ENCODE measurements around the gene ABCA4.
"Not testable (repeated sequence)": the region's sequence is repeated elsewhere in the genome, so short reads cannot be mapped to it uniquely, and the experiment has no call there.

ABCA4 gene

GRCh38 chr1:94004924-94005323, 116.0 kb downstream of the ABCA4 start:
- no peak for DNase-seq (ENCODE audit: low spot score)

- DNase-seq (ENCODE audit: low spot score) = no peak
These were observed 118.7 kb downstream of the ABCA4 start for GRCh38 chr1:94002046-94002787.

GRCh38 chr1:94001397-94002045, 119.4 kb downstream of the ABCA4 start:
- DNase-seq (ENCODE audit: low spot score) = no peak

- peak; percentile 62 for DNase-seq (ENCODE audit: low spot score)
These were observed 120.3 kb downstream of the ABCA4 start for GRCh38 chr1:94000510-94001282.

- peak; percentile 67 for DNase-seq (ENCODE audit: low spot score)
These were observed 121.0 kb downstream of the ABCA4 start for GRCh38 chr1:93999840-94000415.

- DNase-seq (ENCODE audit: low spot score) = not testable (repeated sequence)
These were observed 122.4 kb downstream of the ABCA4 start for GRCh38 chr1:93998532-93998931.

- no peak for DNase-seq (ENCODE audit: low spot score)
These were observed 123.2 kb downstream of the ABCA4 start for GRCh38 chr1:93997756-93998155.

- peak; percentile 83 for DNase-seq (ENCODE audit: low spot score)
These were observed 125.0 kb downstream of the ABCA4 start for GRCh38 chr1:93995837-93996536.

GRCh38 chr1:93993731-93994130, 127.2 kb downstream of the ABCA4 start:
- no peak for DNase-seq (ENCODE audit: low spot score)

- no peak for DNase-seq (ENCODE audit: low spot score)
These were observed 128.0 kb downstream of the ABCA4 start for GRCh38 chr1:93992954-93993353.

- no peak for DNase-seq (ENCODE audit: low spot score)
These were observed 128.8 kb downstream of the ABCA4 start for GRCh38 chr1:93992190-93992589.

- DNase-seq (ENCODE audit: low spot score) = no peak
These were observed 129.7 kb downstream of the ABCA4 start for GRCh38 chr1:93991271-93991670.

- DNase-seq (ENCODE audit: low spot score) = not testable (repeated sequence)
These were observed 130.5 kb downstream of the ABCA4 start for GRCh38 chr1:93990477-93990876.

- DNase-seq (ENCODE audit: low spot score) = no peak
These were observed 130.9 kb downstream of the ABCA4 start for GRCh38 chr1:93990010-93990409.

- no peak for DNase-seq (ENCODE audit: low spot score)
These were observed 131.3 kb downstream of the ABCA4 start for GRCh38 chr1:93989601-93990000.

- DNase-seq (ENCODE audit: low spot score) = no peak
These were observed 132.2 kb downstream of the ABCA4 start for GRCh38 chr1:93988634-93989350.

GRCh38 chr1:93981274-93981667, 139.7 kb downstream of the ABCA4 start:
- no peak for DNase-seq (ENCODE audit: low spot score)

- DNase-seq (ENCODE audit: low spot score) = peak; percentile 14
These were observed 140.4 kb downstream of the ABCA4 start for GRCh38 chr1:93980320-93981273.

- no peak for DNase-seq (ENCODE audit: low spot score)
These were observed 141.1 kb downstream of the ABCA4 start for GRCh38 chr1:93979718-93980319.

All from hematopoietic multipotent progenitor cell treated with erythropoietin and hydrocortisone succinate and interleukin-3 and kit ligand, for 15 days (in vitro differentiated cells).